BLaER1 treated with 17β-estradiol and CSF1 and Interleukin-3, amounts not matched to agents 10 nM and 100 nM (cell line): ENCODE data around the gene INPP5A.

ENCODE experiments used
- H3K27ac ChIP-seq, 11 experiments: shearing (Covaris generic); formaldehyde crosslinking; 2 replicates each; pipeline ENCODE4 v1.8.1; 2022
- H3K27me3 ChIP-seq, 11 experiments: shearing (Covaris generic); formaldehyde crosslinking; 2 replicates each; pipeline ENCODE4 v1.8.1; 2022
- H3K36me3 ChIP-seq, 11 experiments: shearing (Covaris generic); formaldehyde crosslinking; 2 replicates each; pipeline ENCODE4 v1.8.1; 2022
- H3K4me1 ChIP-seq, 10 experiments: shearing (Covaris generic); formaldehyde crosslinking; 2 replicates each; pipeline ENCODE4 v1.8.1; 2022
- H3K4me2 ChIP-seq, 11 experiments: shearing (Covaris generic); formaldehyde crosslinking; 2 replicates each; pipeline ENCODE4 v1.8.1; 2022
- H3K4me3 ChIP-seq, 10 experiments: shearing (Covaris generic); formaldehyde crosslinking; 2 replicates each; pipeline ENCODE4 v1.8.1; 2022
- H3K9ac ChIP-seq, 11 experiments: shearing (Covaris generic); formaldehyde crosslinking; 2 replicates each; pipeline ENCODE4 v1.8.1; 2022
- H3K9me3 ChIP-seq, 11 experiments: shearing (Covaris generic); formaldehyde crosslinking; replicated peaks in 1 of 11; 2 replicates each; pipeline ENCODE4 v1.8.1; 2022
- H4K20me1 ChIP-seq, 11 experiments: shearing (Covaris generic); formaldehyde crosslinking; 2 replicates each; pipeline ENCODE4 v1.8.1; 2022
- Cebpa-rat ChIP-seq, 11 experiments: shearing (Covaris generic); IDR thresholded peaks; 2 replicates each; pipeline ENCODE4 v1.8.1; 2022

INPP5A gene

GRCh38 chr10:132649651-132650360 is 112.2 kb downstream of the INPP5A start:
- no peak for TF ChIP-seq Cebpa-rat (IDR thresholded peaks at IDR 0.05)
- no peak overlapping the region for H3K4me3 ChIP-seq
- peaks cover 0 to 22% (median 14%) of the 10 kb centered on the region in 10 experiments; a peak in 18 of 20 replicates for H3K4me1 ChIP-seq
- no peaks in the 10 kb centered on the region for H3K27me3 ChIP-seq
- peaks cover 11 to 86% (median 30%) of the 10 kb centered on the region in 11 experiments; a peak in 19 of 22 replicates for H3K36me3 ChIP-seq
- H3K9me3 ChIP-seq: peaks cover 0 to 8% (median 0%) of the 10 kb centered on the region in 11 experiments; a peak in 1 of 22 replicates
- H3K9ac ChIP-seq: no peak overlapping the region
- H3K27ac ChIP-seq: no peak overlapping the region
- H4K20me1 ChIP-seq: peaks cover 0 to 100% (median 96%) of the 10 kb centered on the region in 11 experiments; a peak in 20 of 22 replicates
- no peak overlapping the region for H3K4me2 ChIP-seq

GRCh38 chr10:132650611-132651250 is 113.1 kb downstream of the INPP5A start:
- Histone ChIP-seq H4K20me1 (peaks cover 0 to 100% (median 96%) of the 10 kb centered on the region in 11 experiments; a peak in 20 of 22 replicates), H3K9me3 (peaks cover 0 to 8% (median 0%) of the 10 kb centered on the region in 11 experiments; a peak in 1 of 22 replicates), H3K4me1 (peaks cover 0 to 28% (median 18%) of the 10 kb centered on the region in 10 experiments; a peak in 18 of 20 replicates), H3K9ac (no peak overlapping the region), H3K27me3 (no peaks in the 10 kb centered on the region), H3K27ac (no peak overlapping the region), H3K4me3 (no peak overlapping the region), H3K4me2 (no peak overlapping the region), H3K36me3 (peaks cover 11 to 89% (median 38%) of the 10 kb centered on the region in 11 experiments; a peak in 19 of 22 replicates)
- no peak for TF ChIP-seq Cebpa-rat (IDR thresholded peaks at IDR 0.05)

GRCh38 chr10:132651511-132652029 is 114.0 kb downstream of the INPP5A start:
- no peak for TF ChIP-seq Cebpa-rat (IDR thresholded peaks at IDR 0.05)
- Histone ChIP-seq H3K9me3 (peaks cover 0 to 8% (median 0%) of the 10 kb centered on the region in 11 experiments; a peak in 1 of 22 replicates), H3K4me3 (no peak overlapping the region), H3K27me3 (no peaks in the 10 kb centered on the region), H4K20me1 (peaks cover 0 to 100% (median 96%) of the 10 kb centered on the region in 11 experiments; a peak in 19 of 22 replicates), H3K4me2 (no peak overlapping the region), H3K4me1 (peaks cover 0 to 26% (median 14%) of the 10 kb centered on the region in 10 experiments; a peak in 18 of 20 replicates), H3K27ac (no peak overlapping the region), H3K36me3 (peaks cover 11 to 89% (median 33%) of the 10 kb centered on the region in 11 experiments; a peak in 19 of 22 replicates), H3K9ac (no peak overlapping the region)

- peaks cover 11 to 89% (median 25%) of the 10 kb centered on the region in 11 experiments; a peak in 19 of 22 replicates for H3K36me3 ChIP-seq
- H4K20me1 ChIP-seq: peaks cover 0 to 100% (median 96%) of the 10 kb centered on the region in 11 experiments; a peak in 19 of 22 replicates
- TF ChIP-seq Cebpa-rat (IDR thresholded peaks at IDR 0.05): no peak
- peaks cover 0 to 19% (median 8%) of the 10 kb centered on the region in 10 experiments; a peak in 8 of 20 replicates for H3K4me1 ChIP-seq
- no peaks in the 10 kb centered on the region for H3K9me3 ChIP-seq
- no peak overlapping the region for H3K9ac ChIP-seq
- no peak overlapping the region for H3K4me2 ChIP-seq
- no peak overlapping the region for H3K4me3 ChIP-seq
- no peaks in the 10 kb centered on the region for H3K27me3 ChIP-seq
- H3K27ac ChIP-seq: no peak overlapping the region
Observed at GRCh38 chr10:132652446-132652845, 114.9 kb downstream of the INPP5A start.

- H3K27ac ChIP-seq: no peak overlapping the region
- 0 out of 22 replicates have a peak overlapping the region, but pooled peaks of 1 of the 11 experiments have one; percentile 3 for H3K9ac ChIP-seq
- no peak overlapping the region for H3K4me3 ChIP-seq
- H3K9me3 ChIP-seq: no peaks in the 10 kb centered on the region
- TF ChIP-seq Cebpa-rat (IDR thresholded peaks at IDR 0.05): no peak
- peaks cover 0 to 19% (median 8%) of the 10 kb centered on the region in 10 experiments; a peak in 8 of 20 replicates for H3K4me1 ChIP-seq
- H3K4me2 ChIP-seq: no peak overlapping the region
- H4K20me1 ChIP-seq: peaks cover 0 to 100% (median 97%) of the 10 kb centered on the region in 11 experiments; a peak in 19 of 22 replicates
- no peaks in the 10 kb centered on the region for H3K27me3 ChIP-seq
- H3K36me3 ChIP-seq: peaks cover 11 to 90% (median 25%) of the 10 kb centered on the region in 11 experiments; a peak in 18 of 22 replicates
Observed at GRCh38 chr10:132652936-132653590, 115.5 kb downstream of the INPP5A start.

- peak overlapping the region in 1 of 11 experiments; percentile 33; a peak in 1 of 22 replicates for H3K9ac ChIP-seq
- no peak overlapping the region for H3K4me2 ChIP-seq
- peaks cover 12 to 90% (median 29%) of the 10 kb centered on the region in 11 experiments; a peak in 18 of 22 replicates for H3K36me3 ChIP-seq
- TF ChIP-seq Cebpa-rat (IDR thresholded peaks at IDR 0.05): no peak
- H3K4me3 ChIP-seq: no peak overlapping the region
- H3K27ac ChIP-seq: no peak overlapping the region
- peaks cover 0 to 19% (median 8%) of the 10 kb centered on the region in 10 experiments; a peak in 8 of 20 replicates for H3K4me1 ChIP-seq
- H3K9me3 ChIP-seq: no peaks in the 10 kb centered on the region
- H3K27me3 ChIP-seq: no peaks in the 10 kb centered on the region
- H4K20me1 ChIP-seq: peaks cover 0 to 100% (median 96%) of the 10 kb centered on the region in 11 experiments; a peak in 19 of 22 replicates
Observed at GRCh38 chr10:132653721-132654120, 116.1 kb downstream of the INPP5A start.

- peak overlapping the region in 1 of 11 experiments; percentile 8; a peak in 1 of 22 replicates for H3K4me2 ChIP-seq
- H3K27ac ChIP-seq: no peak overlapping the region
- no peak for TF ChIP-seq Cebpa-rat (IDR thresholded peaks at IDR 0.05)
- H3K9me3 ChIP-seq: no peaks in the 10 kb centered on the region
- peak overlapping the region in 1 of 11 experiments; percentile 20; a peak in 1 of 22 replicates for H3K9ac ChIP-seq
- peaks cover 0 to 100% (median 96%) of the 10 kb centered on the region in 11 experiments; a peak in 19 of 22 replicates for H4K20me1 ChIP-seq
- H3K4me1 ChIP-seq: peaks cover 0 to 19% (median 8%) of the 10 kb centered on the region in 10 experiments; a peak in 8 of 20 replicates
- H3K27me3 ChIP-seq: no peaks in the 10 kb centered on the region
- peaks cover 12 to 91% (median 33%) of the 10 kb centered on the region in 11 experiments; a peak in 18 of 22 replicates for H3K36me3 ChIP-seq
- H3K4me3 ChIP-seq: no peak overlapping the region
Observed at GRCh38 chr10:132654121-132654571, 116.6 kb downstream of the INPP5A start.
